Colonic mucosa (tissue), 4 donors: Measurements from ENCODE around the gene ARID1B. TPM values are rescaled to one million over a fixed set of nuclear protein-coding genes. Genes with fewer than 3 reads are reported as not detected.

Source experiments
- DNase-seq: peaks from one replicate; pipeline ENCODE4 v3.0.0-alpha.2; 2020
- H3K27ac ChIP-seq: fragments of 200-600 bp; one replicate; pipeline ENCODE4 v1.8.0; 2021
- H3K27me3 ChIP-seq: fragments of 200-600 bp; one replicate; pipeline ENCODE4 v1.8.0; 2021
- H3K36me3 ChIP-seq: fragments of 200-600 bp; one replicate; pipeline ENCODE4 v1.8.0; 2021
- H3K4me1 ChIP-seq: fragments of 200-600 bp; one replicate; pipeline ENCODE4 v1.8.0; 2021; ENCODE audit warnings: mild to moderate bottlenecking
- H3K4me3 ChIP-seq: fragments of 200-600 bp; one replicate; pipeline ENCODE4 v1.8.0; 2021
- H3K9ac ChIP-seq, 2 donors: one replicate each; pipeline ENCODE4 v1.7.0; 2013; ENCODE audit warnings: control low read depth in 2 of 2, low read depth in 2 of 2, low read length in 2 of 2
- H3K9me3 ChIP-seq: fragments of 200-600 bp; one replicate; pipeline ENCODE4 v1.8.0; 2021
- intact Hi-C: fragments of 100-400 bp; cut with DNase I; formaldehyde crosslinking; loops from one replicate; pipeline ENCODE4 v1.14.1; 2022
- total RNA-seq, 2 donors: library from RNA; stranded (reverse); fragmentation: NEBNext Ultra II Directional in 1 of 2; extraction: Animal tissue kit (Norgen Biotek cat#: 25700) in 1 of 2; gene quantifications; one replicate each; pipeline ENCODE4 v1.2.1, GENCODE V29; 2021
- TF ChIP-seq, protein P1 (sequence below): fragments of 200-600 bp; IDR thresholded peaks from one replicate; pipeline ENCODE4 v1.8.0; 2022; ENCODE audit warnings: antibody characterized with exemption, mild to moderate bottlenecking
- donor health status: healthy.
- donor health status: DM: no; HTN: no; CAD: no.
- donor health status: DM: no; HTN: no; CAD: no.

ARID1B gene
- total RNA-seq, 2 donors from 2014 or later, result 61.3 to 71.5 TPM

DNA sequence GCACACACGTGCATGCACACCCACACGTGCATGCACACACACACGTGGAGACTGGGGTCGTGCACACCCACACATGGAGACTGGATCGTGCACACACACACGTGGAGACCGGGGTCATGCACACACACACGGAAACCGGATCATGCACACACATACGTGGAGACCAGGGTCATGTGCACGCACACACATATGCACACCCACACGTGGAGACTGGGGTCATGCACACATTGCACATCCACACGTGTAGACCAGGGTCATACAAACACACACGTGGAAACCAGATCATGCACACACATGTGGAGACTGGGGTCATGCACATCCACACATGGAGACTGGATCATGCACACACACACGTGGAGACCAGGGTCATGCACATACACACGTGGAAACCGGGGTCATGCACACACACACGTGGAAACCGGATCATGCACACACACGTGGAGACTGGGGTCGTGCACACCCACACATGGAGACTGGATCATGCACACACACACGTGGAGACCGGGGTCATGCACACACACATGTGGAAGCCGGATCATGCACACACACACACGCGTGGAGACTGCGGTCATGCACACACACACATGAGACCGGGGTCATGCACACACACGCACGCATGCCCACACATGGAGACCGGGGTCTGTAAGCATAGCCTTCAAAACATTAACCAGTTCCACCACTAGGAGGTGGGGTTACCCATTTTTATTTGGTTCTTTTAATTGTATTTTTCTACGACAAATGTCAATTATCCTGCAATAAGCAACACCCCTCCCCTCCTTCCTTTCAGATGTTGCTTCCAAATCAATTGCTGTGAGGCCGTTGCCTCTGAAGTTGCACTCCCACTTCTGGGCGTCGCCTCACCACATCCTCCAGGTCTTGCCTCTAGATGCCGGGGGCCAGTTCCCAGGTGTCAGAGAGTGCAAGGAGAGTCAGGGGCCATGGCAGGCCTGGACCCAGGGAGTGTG is 450.3 kb downstream of the ARID1B start:
- no peaks in the 10 kb centered on the region for H3K27me3 ChIP-seq
- intact Hi-C loops, result no loop called here
- H3K4me3 ChIP-seq, result no peak overlapping the region
- H3K9me3 ChIP-seq, result no peaks in the 10 kb centered on the region
- TF ChIP-seq, protein P1, sequence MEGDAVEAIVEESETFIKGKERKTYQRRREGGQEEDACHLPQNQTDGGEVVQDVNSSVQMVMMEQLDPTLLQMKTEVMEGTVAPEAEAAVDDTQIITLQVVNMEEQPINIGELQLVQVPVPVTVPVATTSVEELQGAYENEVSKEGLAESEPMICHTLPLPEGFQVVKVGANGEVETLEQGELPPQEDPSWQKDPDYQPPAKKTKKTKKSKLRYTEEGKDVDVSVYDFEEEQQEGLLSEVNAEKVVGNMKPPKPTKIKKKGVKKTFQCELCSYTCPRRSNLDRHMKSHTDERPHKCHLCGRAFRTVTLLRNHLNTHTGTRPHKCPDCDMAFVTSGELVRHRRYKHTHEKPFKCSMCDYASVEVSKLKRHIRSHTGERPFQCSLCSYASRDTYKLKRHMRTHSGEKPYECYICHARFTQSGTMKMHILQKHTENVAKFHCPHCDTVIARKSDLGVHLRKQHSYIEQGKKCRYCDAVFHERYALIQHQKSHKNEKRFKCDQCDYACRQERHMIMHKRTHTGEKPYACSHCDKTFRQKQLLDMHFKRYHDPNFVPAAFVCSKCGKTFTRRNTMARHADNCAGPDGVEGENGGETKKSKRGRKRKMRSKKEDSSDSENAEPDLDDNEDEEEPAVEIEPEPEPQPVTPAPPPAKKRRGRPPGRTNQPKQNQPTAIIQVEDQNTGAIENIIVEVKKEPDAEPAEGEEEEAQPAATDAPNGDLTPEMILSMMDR, result peak; percentile 21
- DNase-seq, result no peak
- H3K36me3 ChIP-seq, result no peaks in the 10 kb centered on the region
- no peak overlapping the region for H3K27ac ChIP-seq
- H3K4me1 ChIP-seq, result no peaks in the 10 kb centered on the region
- H3K9ac ChIP-seq, result no peak overlapping the region

DNA sequence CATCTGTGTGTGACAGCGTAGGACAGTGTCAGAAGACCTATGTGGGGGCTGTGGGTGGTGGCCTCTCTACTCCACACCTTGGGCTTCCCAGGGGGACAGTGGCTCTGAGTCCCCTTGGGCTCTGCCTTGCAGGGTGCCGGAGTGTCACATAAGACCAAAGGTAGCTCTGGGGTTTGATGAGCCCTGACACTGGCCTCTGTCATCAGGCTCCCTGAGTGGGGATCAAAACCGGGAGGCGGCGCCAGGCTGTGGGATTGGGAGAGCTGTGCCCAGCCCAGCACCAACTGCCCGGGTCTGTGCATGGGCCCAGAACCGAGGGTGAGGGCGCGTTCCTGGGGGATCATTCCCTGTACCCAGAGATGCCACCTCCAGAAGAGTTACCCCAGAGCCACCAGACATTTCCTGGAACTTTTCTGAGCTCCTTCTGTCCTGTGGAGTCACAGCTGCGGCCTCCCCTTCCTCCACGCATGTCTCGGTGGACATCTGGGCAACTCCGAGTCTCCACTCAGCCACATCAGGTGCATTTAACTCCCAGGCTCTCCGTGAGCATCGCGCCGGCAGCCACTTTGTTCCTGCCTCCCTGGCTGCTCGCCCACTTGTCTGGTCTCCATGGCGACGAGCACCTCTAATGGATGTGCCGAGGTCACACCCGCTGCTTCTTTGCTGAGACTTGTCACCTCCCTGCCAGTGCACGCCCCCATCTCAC is 451.4 kb downstream of the ARID1B start:
- Histone ChIP-seq H3K36me3 (no peaks in the 10 kb centered on the region), H3K27ac (no peak overlapping the region), H3K4me3 (no peak overlapping the region), H3K4me1 (no peaks in the 10 kb centered on the region), H3K9ac (no peak overlapping the region), H3K27me3 (no peaks in the 10 kb centered on the region), H3K9me3 (no peaks in the 10 kb centered on the region)
- TF ChIP-seq, protein P1, result no peak
- intact Hi-C loops, result no loop called here
- no peak for DNase-seq

DNA sequence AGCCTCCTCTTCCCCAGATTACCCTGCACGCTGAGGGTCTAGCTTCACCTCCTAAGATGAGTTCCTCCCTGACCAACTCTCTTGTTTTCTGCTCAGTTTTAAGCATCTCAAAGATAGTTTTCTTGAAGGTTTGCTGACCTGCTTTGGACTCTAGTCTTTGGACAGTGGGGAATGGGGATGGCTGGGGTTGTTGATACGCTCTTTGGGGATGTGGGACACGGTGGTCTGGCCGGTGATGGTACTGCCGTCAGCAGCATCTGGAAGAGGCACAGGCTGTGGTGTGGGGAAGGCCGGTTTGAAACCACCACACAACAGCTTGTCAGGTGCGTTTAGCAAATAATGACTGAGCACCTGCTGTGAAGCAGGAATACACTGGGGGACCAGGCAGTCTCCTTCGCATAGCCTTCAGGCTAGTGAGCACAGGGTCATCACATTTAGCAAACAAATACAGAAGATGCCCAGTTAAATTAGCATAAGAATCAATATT is 452.0 kb downstream of the ARID1B start:
- Histone ChIP-seq H3K27me3 (no peaks in the 10 kb centered on the region), H3K4me1 (no peaks in the 10 kb centered on the region), H3K9ac (no peak overlapping the region), H3K36me3 (no peaks in the 10 kb centered on the region), H3K4me3 (no peak overlapping the region), H3K27ac (no peak overlapping the region), H3K9me3 (no peaks in the 10 kb centered on the region)
- intact Hi-C loops, result no loop called here
- no peak for DNase-seq
- TF ChIP-seq, protein P1, result no peak

DNA sequence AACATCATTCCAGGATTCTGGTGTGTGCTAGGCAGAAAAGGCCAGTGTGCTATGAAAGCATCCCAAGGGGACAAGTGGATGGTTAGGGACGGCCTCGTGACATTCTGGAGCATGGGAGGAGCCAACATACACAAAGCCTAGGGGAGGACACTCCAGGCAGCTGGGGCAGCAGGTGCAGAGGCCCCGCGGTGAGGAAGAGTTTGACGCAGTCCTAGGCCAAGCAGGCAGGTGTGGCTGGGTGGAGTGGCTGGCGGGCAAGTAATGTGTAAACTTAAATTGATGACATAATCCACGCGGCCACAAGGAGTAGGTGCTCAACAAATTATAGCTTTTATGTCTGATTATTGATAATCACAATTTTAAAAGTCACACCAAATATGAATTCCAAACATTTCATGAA is 452.5 kb downstream of the ARID1B start:
- DNase-seq, result peak; percentile 75
- H3K27me3 ChIP-seq, result no peaks in the 10 kb centered on the region

DNA sequence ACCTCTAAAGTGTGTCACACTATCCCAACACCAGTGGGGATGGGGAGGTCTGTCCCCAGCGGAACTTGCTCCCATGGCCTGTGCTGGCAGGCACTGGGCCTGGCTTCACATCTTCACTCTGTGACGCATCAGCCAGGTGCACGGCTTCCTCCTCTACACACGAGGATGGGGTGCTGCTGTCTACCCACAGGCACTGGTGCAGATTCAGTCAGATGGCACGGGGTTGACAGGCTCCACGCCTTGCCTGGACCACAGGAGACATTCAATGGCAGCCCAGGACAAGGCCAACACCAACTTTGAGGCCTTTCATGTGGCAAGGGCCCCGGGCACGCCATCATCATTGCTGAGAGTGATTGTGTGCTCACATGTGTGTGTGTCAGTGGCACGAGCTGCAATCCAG is 453.7 kb downstream of the ARID1B start:
- peaks cover 6% of the 10 kb centered on the region for H3K27me3 ChIP-seq
- H3K9ac ChIP-seq, result no peak overlapping the region
- no peaks in the 10 kb centered on the region for H3K9me3 ChIP-seq
- DNase-seq, result no peak
- H3K4me3 ChIP-seq, result no peak overlapping the region
- H3K36me3 ChIP-seq, result no peaks in the 10 kb centered on the region
- TF ChIP-seq, protein P1, result no peak
- no peaks in the 10 kb centered on the region for H3K4me1 ChIP-seq
- intact Hi-C loops, result no loop called here
- H3K27ac ChIP-seq, result no peak overlapping the region

More for the DNA sequence above, 452.5 kb downstream of the ARID1B start:
- intact Hi-C loops, result no loop called here
- H3K4me3 ChIP-seq, result no peak overlapping the region
- no peak overlapping the region for H3K9ac ChIP-seq
- no peaks in the 10 kb centered on the region for H3K9me3 ChIP-seq
- no peaks in the 10 kb centered on the region for H3K36me3 ChIP-seq
- no peaks in the 10 kb centered on the region for H3K4me1 ChIP-seq
- H3K27ac ChIP-seq, result no peak overlapping the region
- TF ChIP-seq, protein P1, result no peak
